HG02678 (cell line): ENCODE measurements around the gene NOD1.
"Not testable (repeated sequence)": the region's sequence is repeated elsewhere in the genome, so short reads cannot be mapped to it uniquely, and the experiment has no call there.

Experiments
- ATAC-seq: cut with Tn5 transposase; IDR thresholded peaks from one replicate; pipeline ENCODE4 v1.9.1; 2021; ENCODE audit warnings: mild to moderate bottlenecking, moderate library complexity; ENCODE audit not compliant: unreplicated experiment

NOD1 gene

DNA sequence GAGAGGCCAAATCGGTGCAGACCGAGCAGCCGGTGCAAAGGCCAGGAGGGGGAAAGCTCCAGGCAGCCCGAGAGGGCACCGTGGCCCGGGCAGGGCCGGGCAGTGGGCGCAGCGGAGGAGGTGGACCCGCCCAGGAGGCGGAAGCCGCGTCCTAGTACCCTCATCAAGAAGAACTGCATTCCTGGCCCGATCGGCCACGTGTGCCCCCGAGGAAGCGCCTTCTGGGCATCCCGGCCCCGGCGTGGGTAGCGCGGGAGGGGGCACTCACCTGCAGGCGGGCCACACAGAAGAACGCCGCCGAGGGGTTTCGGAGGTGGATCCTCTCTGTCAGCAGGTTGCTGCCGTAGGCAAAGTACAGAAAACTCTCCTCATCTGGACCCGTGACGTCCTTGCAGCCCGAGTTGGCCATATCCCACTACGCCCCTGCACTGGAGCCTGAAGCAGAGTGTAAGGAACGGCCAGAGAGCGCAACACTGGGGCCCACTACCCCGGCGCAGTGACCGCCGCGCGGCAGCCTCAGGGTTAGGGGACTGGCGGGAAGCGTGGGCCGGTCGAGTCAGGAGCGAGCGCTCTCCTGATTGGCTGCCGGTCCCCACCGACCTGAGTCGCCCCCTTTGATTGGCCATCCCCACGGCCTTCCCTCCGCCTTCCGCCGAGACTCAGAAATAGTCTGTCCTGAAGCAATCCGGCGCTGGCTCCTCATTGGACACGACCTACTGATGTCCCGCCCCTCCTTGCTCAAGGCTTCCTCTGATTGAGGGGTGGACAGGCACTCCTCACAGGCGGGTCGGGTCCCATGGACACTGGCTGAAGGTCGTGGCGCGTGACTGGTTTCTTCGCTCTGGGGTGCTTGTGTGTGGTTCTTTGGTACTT, 26.0 kb upstream of the NOD1 start, which contains the start of gene GGCT:
GGCT (minus strand) TSS at position 529 of the 873 bp plus-strand sequence; CDS start at position 409, 120 bp downstream.
- ATAC-seq = peak; percentile 98

DNA sequence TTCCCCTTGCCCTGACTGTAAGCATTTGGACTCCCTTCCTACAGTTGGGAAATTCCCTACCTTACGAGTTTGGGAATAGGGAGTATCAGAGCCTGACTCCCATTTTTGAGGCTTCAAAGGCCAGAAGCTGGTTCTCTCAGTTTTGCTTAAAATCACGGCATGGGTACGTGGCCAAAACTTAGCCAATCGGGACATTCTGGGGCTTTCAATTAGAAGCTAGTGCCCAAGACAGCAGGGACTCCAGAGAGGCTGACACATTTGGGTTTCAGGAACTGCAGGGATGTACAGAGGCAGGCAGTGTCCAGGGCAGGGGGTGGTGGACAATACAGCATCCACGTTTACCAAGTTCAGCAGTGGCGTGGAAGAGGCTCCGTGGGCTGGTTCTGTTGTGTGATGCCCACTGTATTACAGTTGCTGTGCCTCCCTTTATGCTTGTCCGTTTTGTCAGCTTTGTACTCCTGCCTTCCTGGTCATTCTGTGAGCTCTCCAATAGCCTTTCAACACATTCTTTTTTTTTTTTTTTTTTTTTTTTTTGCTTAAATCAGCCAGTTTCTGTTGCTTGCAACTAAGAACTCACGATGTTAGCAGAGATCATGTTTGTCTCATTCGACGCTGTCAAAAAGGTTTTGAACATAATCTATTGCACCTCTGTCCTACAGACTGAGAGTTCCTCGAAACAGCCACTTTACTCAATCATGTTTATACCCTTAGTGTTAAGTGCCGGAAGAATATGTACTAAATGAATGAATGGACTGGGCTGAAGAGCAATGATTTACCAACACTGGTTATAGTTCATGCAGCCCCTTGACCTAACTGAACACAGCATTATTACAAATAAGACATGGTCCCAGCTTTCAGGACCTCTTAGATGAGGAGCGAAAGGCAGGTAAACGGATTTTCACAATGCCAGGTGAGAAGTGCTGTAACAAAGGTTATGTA, 25.0 kb upstream of the NOD1 start:
- no peak for ATAC-seq

GRCh38 chr7:30502470-30503251, 24.1 kb upstream of the NOD1 start:
- ATAC-seq = no peak

DNA sequence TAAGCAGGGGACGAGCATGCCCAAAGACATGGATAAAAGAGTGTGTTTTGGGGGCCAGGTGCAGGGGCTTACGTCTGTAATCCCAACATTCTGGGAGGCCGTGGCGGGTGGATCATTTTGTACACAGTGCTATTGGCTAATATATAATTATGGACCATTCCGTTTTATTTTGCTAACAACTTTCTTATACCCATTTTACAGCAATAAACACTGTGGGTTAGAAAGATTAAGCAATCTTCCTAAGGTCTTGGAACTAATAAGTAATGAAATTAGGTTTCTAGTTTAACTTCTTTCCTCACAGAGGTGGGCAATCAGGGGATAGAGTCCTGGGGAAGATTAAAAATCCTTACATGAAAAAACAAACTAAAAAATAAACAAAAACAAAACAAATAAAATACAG, 22.7 kb upstream of the NOD1 start:
- no peak for ATAC-seq

DNA sequence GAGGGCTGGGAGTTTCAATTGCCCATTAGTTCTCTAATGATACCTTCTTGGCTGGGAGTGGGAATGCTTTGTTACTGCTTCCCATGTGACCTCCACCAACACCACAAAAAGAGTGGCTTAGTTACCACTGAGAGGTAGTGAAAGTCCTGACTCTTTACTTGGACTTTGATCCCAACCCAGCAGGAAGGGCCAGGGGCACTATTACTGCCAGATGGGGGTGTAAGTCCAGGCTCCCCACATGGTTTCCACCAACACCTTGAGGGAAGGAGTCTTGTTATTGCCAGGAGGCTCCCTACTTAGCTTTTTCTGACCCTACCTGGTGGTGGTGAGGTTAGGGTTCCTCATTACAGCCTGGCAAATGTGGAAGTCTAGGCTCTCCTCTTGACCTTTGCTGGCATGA, 14.6 kb upstream of the NOD1 start:
- ATAC-seq = no peak

DNA sequence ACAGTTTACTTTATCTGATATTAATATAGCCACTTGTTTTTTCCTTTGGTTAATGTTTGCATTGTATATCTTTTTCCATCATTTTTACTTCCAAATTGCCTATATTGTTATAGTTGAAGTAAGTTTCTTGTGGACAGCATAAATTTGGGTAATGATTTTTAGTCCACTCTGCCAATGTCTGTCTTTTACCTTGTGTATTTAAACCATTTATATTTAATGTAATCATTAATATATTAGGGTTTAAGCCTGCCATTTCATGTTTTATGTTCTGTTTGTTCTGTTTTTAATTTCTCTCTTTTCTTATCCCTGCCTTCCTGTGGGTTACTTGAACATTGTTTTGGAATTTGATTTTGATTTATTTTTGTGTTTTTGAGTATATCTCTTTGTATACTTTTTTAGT, 12.8 kb upstream of the NOD1 start:
- ATAC-seq = no peak

- ATAC-seq = no peak
Observed at GRCh38 chr7:30487371-30487770, 8.8 kb upstream of the NOD1 start.

DNA sequence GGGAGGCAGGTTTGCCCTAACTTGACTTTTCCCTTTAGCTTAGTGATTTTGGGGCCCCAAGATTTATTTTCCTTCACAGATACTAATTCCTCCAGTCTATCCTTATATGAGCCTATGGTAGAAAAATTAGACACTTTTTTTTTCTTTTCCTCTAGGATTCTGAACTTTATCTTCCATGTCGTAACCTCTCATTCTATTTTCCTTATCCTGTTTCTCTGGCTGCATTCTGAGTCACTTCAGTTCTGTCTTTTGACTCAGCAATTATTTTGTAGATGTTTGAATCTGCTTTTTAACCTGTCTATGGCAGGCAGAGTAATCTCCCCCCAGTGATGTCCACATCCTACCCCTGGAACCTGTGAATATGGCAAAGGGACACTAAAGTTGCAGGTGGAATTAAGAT, 7.1 kb upstream of the NOD1 start:
- ATAC-seq = no peak

DNA sequence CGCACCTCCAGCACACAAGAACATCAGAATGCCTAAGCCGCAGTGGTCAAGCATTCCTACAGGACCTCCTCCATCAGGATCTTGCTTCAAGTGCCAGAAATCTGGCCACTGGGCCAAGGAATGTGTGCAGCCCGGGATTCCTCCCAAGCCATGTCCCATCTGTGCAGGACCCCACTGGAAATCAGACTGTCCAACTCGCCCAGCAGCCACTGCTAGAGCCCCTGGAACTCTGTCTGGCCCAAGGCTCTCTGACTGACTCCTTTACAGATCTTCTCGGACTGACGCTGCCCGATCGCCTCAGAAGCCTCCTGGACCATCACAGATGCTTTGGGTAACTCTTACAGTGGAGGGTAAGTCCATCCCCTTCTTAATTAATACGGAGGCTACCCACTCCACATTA, 2.8 kb upstream of the NOD1 start:
- ATAC-seq = not testable (repeated sequence)

DNA sequence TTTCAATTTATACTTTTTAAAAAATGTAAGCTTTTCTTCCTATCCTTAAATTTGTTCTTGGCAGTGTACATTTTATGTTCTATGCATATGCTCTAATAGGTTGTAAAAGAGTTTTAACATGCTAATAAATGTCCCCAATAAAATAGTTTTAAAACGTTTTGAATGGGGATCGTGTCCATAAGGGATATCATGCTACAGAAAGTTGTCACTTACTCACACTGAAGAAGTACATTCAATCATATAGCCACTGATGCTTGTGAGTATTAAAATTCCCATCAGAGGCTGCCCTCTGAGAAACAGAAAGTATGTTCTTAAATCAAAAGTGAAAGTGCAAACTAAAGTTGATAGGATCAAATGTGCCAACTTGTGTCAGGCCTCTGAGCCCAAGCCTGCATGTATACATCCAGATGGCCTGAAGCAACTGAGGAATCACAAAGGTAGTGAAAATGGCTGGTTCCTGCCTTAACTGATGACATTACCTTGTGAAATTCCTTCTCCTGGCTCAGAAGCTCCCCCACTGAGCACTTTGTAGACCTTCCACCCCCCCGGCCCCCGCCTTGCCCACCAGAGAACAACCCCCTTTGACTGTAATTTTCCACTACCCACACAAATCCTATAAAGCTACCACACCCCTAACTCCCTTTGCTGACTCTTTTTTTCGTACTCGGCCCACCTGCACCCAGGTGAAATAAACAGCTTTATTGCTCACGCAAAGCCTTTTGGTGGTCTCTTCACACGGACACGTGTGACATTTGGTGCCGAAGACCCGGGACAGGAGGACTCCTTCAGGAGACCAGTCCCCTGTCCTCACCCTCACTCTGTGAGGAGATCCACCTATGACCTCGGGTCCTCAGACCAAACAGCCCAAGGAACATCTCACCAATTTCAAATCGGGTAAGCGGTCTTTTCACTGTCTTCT, 877 bp upstream of the NOD1 start:
- ATAC-seq = no peak

DNA sequence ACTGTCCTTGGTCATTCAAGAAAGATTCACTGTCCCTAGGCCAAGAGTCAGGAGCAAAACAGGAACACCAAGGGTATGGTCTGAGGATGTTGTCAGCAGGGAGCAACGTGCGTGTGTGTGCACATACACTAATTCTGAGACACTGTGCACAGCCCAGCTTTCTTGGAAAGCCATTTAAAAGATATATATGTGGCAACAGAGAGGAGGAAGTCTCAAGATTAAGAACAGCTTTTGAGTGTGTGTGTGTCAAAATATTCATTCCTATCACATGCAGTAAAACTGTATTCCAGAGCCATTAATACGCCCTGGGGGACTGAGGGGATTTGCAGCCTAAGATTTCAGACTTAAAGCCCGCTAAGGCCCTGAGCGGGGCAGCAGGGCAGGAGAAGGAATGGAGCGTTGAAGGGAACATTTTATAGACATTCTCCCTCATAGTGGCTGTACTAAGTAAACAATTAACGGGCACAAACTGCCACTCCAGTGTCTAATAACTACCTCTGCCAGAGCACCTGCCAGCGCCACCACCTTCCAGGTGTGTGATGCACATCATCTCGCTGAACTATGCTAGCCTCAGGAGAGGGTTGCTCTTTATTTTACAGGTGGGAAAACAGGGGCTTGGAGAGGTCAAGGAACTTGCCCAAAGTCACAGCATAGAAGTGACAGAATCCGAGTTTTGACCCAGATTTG, 2.0 kb downstream of the NOD1 start:
- ATAC-seq = no peak

GRCh38 chr7:30475580-30475979, 3.0 kb downstream of the NOD1 start:
- no peak for ATAC-seq

DNA sequence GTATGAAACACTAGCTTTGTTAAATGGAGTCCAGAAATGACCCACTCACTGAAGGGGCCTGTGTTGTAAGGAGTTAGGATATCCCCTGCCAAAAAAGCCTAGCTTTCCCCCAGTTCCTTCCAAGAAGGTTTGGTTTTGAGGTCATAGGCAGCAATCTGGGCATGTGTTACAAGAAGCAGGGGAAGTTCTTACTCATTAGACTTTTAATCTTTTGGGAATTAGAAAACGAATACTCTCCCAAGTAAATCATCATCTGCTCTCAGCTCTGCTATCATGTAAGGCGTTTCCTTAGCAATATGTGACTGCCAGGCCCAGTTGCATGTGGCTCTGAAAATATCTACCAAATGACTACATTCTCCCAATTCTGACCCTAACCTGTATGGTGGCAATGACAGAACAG, 3.7 kb downstream of the NOD1 start:
- no peak for ATAC-seq

DNA sequence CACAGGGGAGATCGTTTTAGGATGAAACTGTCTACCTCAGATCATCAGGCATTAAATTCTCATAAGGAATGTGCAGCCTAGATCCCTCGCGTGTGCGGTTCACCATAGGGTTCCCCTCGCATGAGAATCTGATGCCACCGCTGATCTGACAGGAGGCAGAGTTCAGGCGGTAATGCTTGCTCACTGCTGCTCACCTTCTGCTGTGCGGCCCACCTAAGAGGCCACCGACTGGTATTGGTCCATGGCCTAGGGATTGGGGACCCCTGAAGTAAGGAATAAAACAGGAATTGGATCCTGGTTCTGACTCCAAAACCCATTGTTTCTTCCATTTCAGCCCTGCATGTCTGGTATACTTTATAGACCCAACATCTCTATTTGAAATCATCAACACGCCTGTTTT, 4.1 kb downstream of the NOD1 start:
- no peak for ATAC-seq

DNA sequence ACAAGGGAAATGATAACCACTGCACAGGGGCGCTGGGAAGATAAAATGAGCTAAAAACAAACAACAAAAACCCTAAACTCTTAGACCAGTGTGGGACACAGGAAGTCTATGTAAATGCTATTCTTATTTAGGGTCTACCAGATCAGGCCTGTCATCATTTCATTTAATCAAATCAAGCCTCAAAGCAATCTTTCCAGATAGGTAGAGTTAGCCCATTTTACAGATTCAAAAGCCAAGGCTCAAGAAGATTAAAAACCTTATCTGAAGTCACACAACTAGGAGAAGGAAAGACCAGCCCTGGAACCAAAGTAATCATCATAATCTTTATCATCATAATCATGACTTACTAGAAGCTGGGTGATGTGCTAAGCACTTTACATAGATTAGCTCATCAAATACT, 4.7 kb downstream of the NOD1 start:
- ATAC-seq = no peak

DNA sequence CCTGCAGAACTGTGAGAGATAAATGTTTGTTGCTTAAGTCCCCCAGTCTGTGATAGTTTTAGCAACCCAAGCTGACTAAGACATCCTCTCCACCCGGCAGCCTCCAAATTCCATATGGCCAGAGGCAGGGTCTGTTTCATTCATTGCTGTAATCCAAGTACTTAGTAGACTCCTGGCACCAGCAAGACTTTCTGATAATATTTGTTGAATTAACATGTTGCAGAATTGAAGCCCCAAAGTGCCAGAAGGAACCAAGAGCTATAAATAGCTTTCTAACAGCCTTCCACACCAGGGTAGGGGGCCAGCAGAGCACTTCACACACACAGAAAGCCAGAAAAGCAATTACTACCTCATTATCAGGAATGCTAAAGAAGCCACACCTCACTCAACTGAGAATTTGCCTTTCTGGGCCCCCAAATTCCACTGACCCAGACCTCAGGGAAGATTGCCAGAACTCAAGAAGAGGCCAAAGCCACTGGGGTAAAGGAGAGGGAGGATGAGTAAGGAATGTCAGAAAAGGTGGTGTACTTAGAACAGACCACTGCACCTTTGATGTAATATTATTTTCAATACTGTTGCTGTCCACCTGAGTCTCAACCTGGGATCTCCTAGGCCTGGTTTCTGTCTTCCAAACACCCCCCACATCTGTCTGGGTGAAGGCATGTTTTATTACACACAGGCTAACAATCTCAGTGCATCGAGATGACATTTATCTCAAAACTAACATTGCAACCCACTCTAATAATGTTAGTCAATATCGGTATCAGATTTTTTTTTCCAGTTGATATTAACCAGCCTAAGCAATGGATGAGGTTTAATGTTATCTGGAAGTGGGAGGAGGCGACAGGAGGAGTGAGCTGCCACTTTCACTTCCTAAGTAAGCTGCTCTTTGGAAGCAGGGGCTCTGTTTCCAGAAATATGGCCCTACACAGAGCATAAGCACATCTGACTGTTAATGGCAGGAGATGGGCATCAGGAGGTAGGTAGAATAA, 5.5 kb downstream of the NOD1 start:
- ATAC-seq = no peak

GRCh38 chr7:30472081-30472783, 6.4 kb downstream of the NOD1 start:
- no peak for ATAC-seq

DNA sequence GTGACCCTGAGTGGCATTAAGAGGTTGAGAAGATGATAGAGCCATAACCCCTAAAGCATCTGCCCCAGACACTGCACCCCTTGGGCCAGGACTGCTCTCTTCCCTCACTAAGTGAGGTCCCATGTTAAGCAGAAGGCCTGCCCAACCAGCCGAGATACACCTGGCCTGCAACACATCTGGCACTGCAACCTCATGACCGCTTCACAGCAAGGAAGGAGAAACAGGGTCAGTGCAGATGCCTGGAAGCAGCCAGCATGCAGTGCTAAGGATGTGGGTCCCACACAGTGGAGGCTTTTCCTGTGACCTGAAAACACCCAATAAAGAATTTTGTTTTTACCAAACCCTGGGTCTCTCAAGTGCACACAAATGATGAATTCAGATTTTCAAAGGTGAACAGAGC, 7.4 kb downstream of the NOD1 start:
- ATAC-seq = no peak
